Activated T-cell treated with anti-CD3 and anti-CD28 coated beads, Interleukin-2, amount 50 U/mL, for 72 hours (primary cell): Measurements from ENCODE around the gene ARMC2. TPM values are rescaled to one million over a fixed set of nuclear protein-coding genes. Genes with fewer than 3 reads are reported as not detected.
A peak's percentile ranks its signal among the peaks of the same experiment; 100 is the strongest.

Experiments used
- ATAC-seq, 2 donors: fragments of 150-1000 bp; cut with Tn5 transposase; replicated peaks in 1 of 2; 2 replicates each; pipeline ENCODE4 v1.10.0; 2021; ENCODE audit warnings: moderate library complexity in 2 of 2, mild to moderate bottlenecking in 1 of 2
- DNase-seq, 2 donors: peaks; one replicate each; pipeline ENCODE4 v3.0.0; 2021 to 2022; ENCODE audit warnings: mixed read lengths in 1 of 2
- H3K27ac Mint-ChIP-seq: one replicate; pipeline ENCODE4 v1.8.0; 2022; ENCODE audit warnings: mild to moderate bottlenecking, moderate library complexity, mixed read lengths
- H3K27me3 Mint-ChIP-seq: one replicate; pipeline ENCODE4 v1.8.0; 2022; ENCODE audit warnings: low read depth, mixed read lengths
- H3K36me3 Mint-ChIP-seq, 2 donors: one replicate each; pipeline ENCODE4 v1.8.0; 2022; ENCODE audit warnings: mixed read lengths in 2 of 2, mild to moderate bottlenecking in 1 of 2; ENCODE audit not compliant: insufficient read depth in 2 of 2
- H3K4me1 Mint-ChIP-seq: one replicate; pipeline ENCODE4 v1.8.0; 2022; ENCODE audit warnings: low read depth, mixed read lengths
- H3K4me3 Mint-ChIP-seq, 2 donors: one replicate each; pipeline ENCODE4 v1.8.0; 2022; ENCODE audit warnings: mild to moderate bottlenecking in 2 of 2, mixed read lengths in 2 of 2, moderate library complexity in 2 of 2
- H3K9me3 Mint-ChIP-seq, 2 donors: one replicate each; pipeline ENCODE4 v1.8.0; 2022; ENCODE audit warnings: mixed read lengths in 2 of 2
- total RNA-seq, 2 donors: library from RNA; stranded (reverse); gene quantifications; one replicate each; pipeline ENCODE4 v1.2.3, GENCODE V29; 2022

ARMC2 gene
- total RNA-seq, 2 donors from 2014 or later: 2.2 to 2.9 TPM

DNA sequence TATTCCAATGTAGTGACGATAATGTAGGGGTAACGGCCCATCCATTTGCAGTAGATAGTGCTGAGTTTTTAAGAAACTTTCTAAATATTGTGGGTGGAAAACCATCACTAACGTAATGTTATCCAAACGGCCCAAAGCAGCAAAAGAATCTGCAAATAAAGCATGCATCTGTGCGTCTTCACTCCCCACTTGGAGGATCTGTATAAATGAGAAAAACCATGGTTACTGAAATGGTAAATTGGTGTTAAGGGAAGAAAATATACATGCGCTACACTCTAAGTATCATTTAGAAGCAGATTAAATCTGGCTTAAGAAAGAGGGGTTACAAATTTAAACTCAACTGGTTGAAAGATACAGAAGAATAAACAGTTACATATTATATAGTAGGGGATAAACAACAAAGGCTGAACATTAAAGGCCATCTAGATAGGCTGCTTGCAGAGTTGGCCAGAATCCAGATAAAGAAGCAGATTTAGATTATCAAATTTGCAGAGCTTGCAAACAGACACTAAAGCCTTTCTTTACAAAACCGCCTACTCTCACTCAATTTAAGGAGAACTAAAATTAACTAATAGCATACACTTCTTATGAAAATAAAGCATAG, 153.2 kb downstream of the ARMC2 start:
- peaks cover 2 to 9% of the 10 kb centered on the region in 2 donors for H3K36me3 Mint-ChIP-seq
- H3K27ac Mint-ChIP-seq: peak overlapping the region; percentile 58
- H3K4me1 Mint-ChIP-seq: peaks cover 31% of the 10 kb centered on the region
- H3K9me3 Mint-ChIP-seq: no peaks in the 10 kb centered on the region
- H3K27me3 Mint-ChIP-seq: no peaks in the 10 kb centered on the region
- ATAC-seq (no peak), DNase-seq (no peak)
- H3K4me3 Mint-ChIP-seq: no peak overlapping the region

DNA sequence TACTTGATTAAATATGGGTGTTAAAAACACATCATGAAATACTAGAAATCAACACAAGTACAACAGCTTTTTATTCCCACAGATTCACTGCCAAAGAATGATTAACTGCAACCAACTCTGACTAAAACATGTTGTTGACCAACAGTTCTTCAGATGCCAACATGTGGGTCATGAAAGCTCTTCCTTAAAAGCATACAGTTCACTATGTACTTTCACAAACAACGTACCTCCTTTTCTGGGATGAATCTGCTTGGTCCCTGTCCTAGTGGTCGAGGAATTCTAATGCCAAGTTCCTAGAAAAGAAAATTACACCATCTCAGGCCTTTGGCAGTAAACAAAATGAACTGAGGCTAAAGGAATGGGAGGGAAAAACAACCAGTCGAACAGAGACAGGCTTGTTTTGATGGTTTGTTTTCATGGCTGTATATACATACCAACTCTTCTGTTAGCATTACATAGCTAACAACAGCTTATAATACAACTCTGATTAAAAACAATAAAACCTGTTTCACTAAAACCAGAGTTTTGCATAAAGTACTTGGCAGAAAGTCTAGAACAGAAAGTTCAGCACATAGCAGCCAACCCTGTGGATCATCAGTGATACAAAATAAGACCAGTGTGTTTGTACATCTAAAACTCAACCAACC, 154.0 kb downstream of the ARMC2 start:
- ATAC-seq (peak in 1 of 2 donors; percentile 30), DNase-seq (no peak)
- Mint-ChIP-seq H3K4me1 (peaks cover 39% of the 10 kb centered on the region), H3K36me3 (peaks cover 2 to 9% of the 10 kb centered on the region in 2 donors), H3K27ac (no peak overlapping the region), H3K9me3 (no peaks in the 10 kb centered on the region), H3K27me3 (no peaks in the 10 kb centered on the region), H3K4me3 (no peak overlapping the region)

DNA sequence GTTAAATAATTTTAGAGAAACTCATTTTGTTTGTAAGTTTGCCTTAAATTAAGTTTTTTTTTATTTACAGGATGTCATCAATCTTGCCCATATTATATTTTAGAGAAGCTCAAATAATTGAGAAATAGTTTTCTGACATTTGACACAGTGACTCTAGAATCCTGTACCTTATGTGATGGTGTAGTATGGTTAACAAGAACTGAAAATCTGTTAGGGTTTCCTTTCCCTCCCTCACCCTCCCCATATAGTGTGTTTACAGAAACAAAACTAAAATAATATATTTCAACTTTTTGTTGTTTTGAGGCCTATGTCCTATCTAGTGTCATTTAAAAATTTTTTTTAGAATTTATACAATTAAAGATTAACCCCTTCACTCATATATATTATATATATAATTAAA, 154.7 kb downstream of the ARMC2 start:
- Mint-ChIP-seq H3K36me3 (peaks cover 2 to 9% of the 10 kb centered on the region in 2 donors), H3K9me3 (no peaks in the 10 kb centered on the region), H3K4me1 (peaks cover 46% of the 10 kb centered on the region), H3K27me3 (no peaks in the 10 kb centered on the region), H3K4me3 (no peak overlapping the region), H3K27ac (no peak overlapping the region)
- ATAC-seq (no peak), DNase-seq (no peak)

DNA sequence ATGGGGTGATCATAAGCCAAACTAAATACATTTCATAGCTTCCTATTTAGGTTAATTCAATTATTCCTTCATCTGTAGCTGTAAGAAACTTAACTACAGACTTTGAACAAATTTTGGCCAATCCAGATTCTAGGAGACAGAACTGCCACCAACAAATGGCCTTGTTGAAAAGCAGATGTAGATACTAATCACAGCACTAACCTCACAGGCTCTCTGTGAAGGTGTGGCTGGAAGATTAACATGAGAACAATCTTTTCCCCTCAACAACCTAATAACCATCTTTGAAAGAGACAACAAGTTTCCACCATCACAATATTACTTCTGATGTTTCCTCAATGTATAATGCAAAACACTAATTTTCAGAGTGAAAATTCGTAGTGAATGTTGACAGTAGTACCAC, 158.6 kb downstream of the ARMC2 start:
- no peak for ATAC-seq
- DNase-seq: no peak
- Mint-ChIP-seq H3K9me3 (no peaks in the 10 kb centered on the region), H3K27ac (no peak overlapping the region), H3K27me3 (no peaks in the 10 kb centered on the region), H3K4me3 (peak overlapping the region; percentile 86 to 94), H3K36me3 (peaks cover 2 to 6% of the 10 kb centered on the region in 2 donors), H3K4me1 (peaks cover 65% of the 10 kb centered on the region)

DNA sequence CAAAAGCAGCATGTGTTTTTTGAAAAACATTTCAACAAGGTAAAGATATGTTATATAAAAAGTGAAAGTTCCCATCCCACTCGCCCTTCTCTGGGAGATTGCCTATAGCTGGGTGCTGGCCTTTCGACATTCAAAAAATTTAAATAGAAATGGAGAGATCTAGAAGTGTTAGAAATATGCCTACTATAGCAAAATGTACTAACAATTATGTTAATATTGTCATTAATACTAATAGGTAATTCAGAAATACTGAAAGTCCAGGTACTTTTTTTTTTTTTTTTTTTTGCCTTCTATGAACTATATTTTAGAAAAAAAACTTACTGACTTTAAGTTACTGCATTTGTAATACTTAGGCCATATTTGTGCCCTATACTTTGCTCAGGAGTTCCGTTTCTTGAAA, 159.3 kb downstream of the ARMC2 start:
- peak overlapping the region; percentile 90 for H3K27ac Mint-ChIP-seq
- no peak for ATAC-seq
- peak overlapping the region; percentile 86 to 94 for H3K4me3 Mint-ChIP-seq
- H3K4me1 Mint-ChIP-seq: peaks cover 61% of the 10 kb centered on the region
- peaks cover 2 to 6% of the 10 kb centered on the region in 2 donors for H3K36me3 Mint-ChIP-seq
- H3K9me3 Mint-ChIP-seq: no peaks in the 10 kb centered on the region
- no peaks in the 10 kb centered on the region for H3K27me3 Mint-ChIP-seq
- no peak for DNase-seq

DNA sequence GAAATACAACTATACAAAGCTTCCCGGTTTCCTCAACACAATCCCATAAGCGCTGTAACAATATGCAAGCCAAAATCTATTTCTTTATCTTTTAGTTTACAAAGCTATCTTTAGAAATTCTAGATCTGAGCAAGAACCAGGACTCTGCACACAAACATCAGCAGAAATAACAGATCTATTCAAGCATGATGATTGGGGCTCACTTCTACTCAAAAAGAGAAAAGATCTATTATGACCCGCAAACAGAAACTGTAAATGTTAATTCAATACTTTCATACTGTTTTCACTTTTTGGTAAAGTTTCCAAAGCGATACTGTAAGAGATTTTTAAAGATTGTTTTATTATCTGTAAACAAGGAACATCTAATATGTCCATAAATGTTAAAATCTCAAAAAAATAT, 159.8 kb downstream of the ARMC2 start:
- Mint-ChIP-seq H3K36me3 (peaks cover 2 to 6% of the 10 kb centered on the region in 2 donors), H3K9me3 (no peaks in the 10 kb centered on the region), H3K27ac (peak overlapping the region; percentile 90), H3K27me3 (no peaks in the 10 kb centered on the region), H3K4me1 (peaks cover 65% of the 10 kb centered on the region), H3K4me3 (peak overlapping the region; percentile 86 to 94)
- no peak for DNase-seq
- no peak for ATAC-seq

DNA sequence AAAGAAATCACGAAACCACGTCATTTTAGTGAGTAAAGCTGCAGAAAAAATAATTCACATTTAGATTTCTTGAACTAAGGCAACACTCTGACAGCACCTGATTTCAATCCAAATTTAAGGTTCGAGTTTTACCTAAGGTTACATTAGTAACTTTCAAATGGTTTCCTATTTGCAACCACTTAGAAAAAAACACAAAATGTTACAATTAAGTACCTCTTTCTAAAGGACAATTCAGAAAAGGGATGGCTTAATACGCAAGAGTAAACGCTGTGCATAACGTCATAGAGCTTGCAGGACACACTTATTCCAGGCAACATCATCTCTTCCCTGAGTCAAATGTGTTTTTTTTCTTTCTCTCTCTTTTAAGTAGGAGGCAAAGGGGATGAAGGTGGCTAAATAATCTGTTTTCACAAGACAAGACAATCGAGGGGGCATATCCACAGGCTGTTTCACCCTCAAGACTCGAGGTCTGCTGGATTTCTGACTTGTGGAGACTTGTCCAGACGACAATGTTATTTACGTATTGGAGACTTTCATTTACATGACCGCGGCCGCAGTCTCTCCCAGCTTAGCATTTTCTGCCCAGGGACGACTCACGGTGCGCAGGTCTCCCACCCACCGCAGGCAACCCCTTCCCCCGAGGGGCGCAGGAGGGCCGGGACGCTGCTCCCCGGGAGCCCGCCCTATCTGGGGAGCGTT, 160.5 kb downstream of the ARMC2 start:
- H3K4me1 Mint-ChIP-seq: peaks cover 70% of the 10 kb centered on the region
- H3K9me3 Mint-ChIP-seq: no peaks in the 10 kb centered on the region
- ATAC-seq (peak; percentile 22 to 41), DNase-seq (peak; percentile 17 to 30)
- H3K36me3 Mint-ChIP-seq: peaks cover 2 to 6% of the 10 kb centered on the region in 2 donors
- H3K27ac Mint-ChIP-seq: peak overlapping the region; percentile 86
- H3K4me3 Mint-ChIP-seq: peak overlapping the region; percentile 86 to 94
- no peaks in the 10 kb centered on the region for H3K27me3 Mint-ChIP-seq

DNA sequence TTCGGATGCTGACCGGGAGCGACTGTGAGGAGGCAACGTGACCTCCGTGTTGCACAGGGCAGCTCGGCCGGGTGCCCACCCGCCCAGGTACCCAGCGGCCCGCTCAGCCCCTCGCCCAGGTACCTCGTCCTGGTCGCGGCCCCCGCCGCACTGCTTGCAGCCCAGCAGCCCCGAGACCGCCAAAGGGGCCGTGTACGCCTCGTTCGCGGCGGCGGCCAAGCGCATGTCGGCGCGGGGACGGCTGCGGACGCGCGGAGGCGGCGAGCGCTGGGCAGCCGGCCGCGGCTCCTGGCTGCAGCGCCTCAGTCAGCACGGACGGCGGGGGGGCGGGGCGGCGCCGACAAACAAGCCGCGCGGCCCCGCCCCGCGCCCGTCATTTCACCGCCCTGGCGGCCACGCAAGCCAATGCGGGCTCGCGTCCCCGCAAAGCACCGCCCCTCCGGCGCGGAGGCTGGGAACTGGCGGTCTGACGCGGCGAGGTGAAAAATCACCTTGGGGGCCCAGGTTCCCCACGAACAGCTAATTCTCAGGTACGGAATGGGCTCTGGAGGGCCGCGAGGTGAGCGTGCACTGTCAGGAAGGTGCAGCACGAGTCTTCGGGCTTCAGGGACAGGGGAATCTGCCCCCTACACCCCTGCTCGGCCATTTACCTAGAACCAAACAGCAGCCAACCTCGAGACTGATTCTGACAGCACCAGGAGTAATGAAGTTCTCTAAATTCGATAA, 161.2 kb downstream of the ARMC2 start:
- Mint-ChIP-seq H3K27ac (peak overlapping the region; percentile 99), H3K9me3 (no peaks in the 10 kb centered on the region), H3K4me3 (peak overlapping the region; percentile 91 to 99), H3K36me3 (peaks cover 2 to 6% of the 10 kb centered on the region in 2 donors), H3K27me3 (no peaks in the 10 kb centered on the region), H3K4me1 (peaks cover 70% of the 10 kb centered on the region)
- peak; percentile 93 to 95 for DNase-seq
- peak; percentile 94 to 96 for ATAC-seq

DNA sequence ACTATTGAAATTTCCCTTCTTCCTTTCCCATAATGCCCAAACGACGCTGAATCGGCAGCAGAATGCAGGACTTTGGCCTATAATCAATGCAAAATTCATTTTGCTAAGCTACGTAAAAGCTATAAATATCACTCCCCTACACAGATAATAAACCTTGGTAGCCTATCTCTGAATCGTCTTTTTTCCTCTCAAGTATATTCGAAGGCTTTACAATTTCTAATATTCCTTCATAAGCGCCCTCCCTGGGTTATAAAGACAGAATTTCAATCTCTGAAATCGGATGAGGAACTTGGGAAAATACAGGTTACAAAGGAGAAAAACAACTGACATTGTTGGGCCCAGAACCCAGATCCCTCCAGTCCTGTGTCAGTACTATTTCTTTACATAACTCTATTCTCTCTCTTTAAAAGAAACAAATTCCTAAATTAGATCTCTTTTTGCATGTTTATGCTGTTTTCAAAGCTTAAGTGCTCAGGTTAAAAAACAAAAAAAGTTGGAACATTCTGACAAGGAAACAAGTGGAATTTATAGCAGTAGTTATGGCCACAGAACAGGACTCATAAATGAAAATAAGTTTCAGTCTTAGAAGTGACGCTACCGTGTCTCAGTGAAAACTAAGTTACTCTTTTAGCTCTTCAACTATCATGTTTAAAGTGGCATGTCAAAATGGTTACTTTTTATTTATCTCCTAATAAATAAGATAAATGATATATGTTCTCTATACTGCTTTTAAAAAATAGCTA, 161.9 kb downstream of the ARMC2 start:
- DNase-seq (no peak), ATAC-seq (peak in 1 of 2 donors; percentile 7)
- peak overlapping the region; percentile 91 to 99 for H3K4me3 Mint-ChIP-seq
- H3K4me1 Mint-ChIP-seq: peaks cover 69% of the 10 kb centered on the region
- peak overlapping the region; percentile 99 for H3K27ac Mint-ChIP-seq
- no peaks in the 10 kb centered on the region for H3K9me3 Mint-ChIP-seq
- H3K27me3 Mint-ChIP-seq: no peaks in the 10 kb centered on the region
- H3K36me3 Mint-ChIP-seq: peaks cover 2 to 6% of the 10 kb centered on the region in 2 donors

DNA sequence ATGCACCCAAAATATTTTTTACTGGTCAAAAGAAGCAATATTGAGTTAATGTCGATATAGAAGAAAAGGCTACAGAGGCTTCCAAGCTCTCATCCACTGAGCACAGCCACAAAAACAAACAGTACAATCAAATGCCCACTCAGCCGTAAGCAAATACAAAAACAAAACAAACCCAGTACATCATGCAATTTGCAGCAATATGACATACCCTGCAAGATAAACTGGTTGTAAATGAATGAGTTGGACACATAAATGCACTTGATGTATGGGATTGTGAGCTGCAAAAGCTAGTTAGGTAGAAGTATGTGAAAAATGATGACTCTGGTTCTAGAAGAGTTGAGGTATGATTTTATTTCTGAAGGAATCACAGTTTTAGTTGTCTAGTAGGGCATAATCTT, 162.5 kb downstream of the ARMC2 start:
- no peak overlapping the region for H3K27ac Mint-ChIP-seq
- H3K4me1 Mint-ChIP-seq: peaks cover 74% of the 10 kb centered on the region
- peaks cover 2 to 6% of the 10 kb centered on the region in 2 donors for H3K36me3 Mint-ChIP-seq
- peak overlapping the region; percentile 91 to 99 for H3K4me3 Mint-ChIP-seq
- no peaks in the 10 kb centered on the region for H3K27me3 Mint-ChIP-seq
- DNase-seq (no peak), ATAC-seq (no peak)
- no peaks in the 10 kb centered on the region for H3K9me3 Mint-ChIP-seq

DNA sequence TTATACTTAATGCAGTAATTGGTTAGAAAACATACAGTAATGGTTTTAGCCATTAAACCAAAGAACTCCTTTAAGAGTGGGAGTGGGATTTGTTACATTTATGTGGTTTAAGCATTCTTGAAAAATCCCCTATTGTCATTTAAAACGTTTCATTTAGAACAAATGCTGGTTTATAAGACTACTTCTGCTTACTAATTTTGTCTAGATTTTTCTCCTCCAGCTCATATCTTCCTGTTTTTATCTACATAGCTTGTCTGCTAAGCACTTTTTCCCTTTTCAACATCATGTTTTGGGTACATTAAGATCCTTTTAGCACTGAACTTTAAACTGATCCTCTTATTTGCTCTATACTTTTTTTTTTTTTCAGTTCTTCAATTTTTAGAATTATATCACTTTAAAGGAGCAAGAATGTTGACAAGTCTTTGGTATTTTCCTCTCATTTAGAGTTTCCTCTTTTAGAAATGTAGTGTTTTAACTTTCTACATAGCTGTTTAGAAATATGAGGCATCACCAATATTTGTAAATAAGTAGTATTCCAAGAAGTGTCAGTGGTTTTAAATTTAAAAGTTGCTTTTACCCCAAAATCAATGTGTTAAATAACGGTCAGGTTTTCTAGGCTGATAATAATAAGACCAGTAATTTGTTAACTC, 165.6 kb downstream of the ARMC2 start:
- H3K27ac Mint-ChIP-seq: peak overlapping the region; percentile 92
- H3K4me3 Mint-ChIP-seq: peak overlapping the region in 1 of 2 donors; percentile 71
- H3K4me1 Mint-ChIP-seq: peaks cover 54% of the 10 kb centered on the region
- DNase-seq (no peak), ATAC-seq (peak in 1 of 2 donors; percentile 7)
- peaks cover 0 to 5% of the 10 kb centered on the region in 2 donors for H3K36me3 Mint-ChIP-seq
- no peaks in the 10 kb centered on the region for H3K27me3 Mint-ChIP-seq
- no peaks in the 10 kb centered on the region for H3K9me3 Mint-ChIP-seq

DNA sequence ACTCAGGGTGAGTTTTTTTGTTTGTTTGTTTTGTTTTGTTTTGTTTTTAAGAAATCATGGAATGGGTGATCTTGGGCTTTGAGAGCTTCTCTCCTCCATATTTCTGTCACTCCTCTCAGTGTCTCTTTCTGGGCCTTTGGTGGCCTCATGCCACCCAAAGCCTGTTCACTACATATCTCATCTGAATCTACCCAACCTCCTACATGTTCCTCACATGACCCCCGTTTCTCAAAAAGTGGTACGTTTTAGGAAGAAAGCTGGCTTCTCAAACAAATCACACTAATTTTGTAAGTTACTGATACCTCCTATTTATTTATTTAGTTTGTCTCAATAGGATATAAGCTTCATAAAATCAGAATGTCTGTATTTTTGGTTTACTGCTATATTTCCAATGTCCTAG, 166.4 kb downstream of the ARMC2 start:
- ATAC-seq (no peak), DNase-seq (no peak)
- peaks cover 61% of the 10 kb centered on the region for H3K4me1 Mint-ChIP-seq

More for the DNA sequence above, 166.4 kb downstream of the ARMC2 start:
- peak overlapping the region; percentile 66 for H3K27ac Mint-ChIP-seq
- peak overlapping the region; percentile 49 to 71 for H3K4me3 Mint-ChIP-seq
- H3K9me3 Mint-ChIP-seq: no peaks in the 10 kb centered on the region
- peaks cover 0 to 5% of the 10 kb centered on the region in 2 donors for H3K36me3 Mint-ChIP-seq
- H3K27me3 Mint-ChIP-seq: no peaks in the 10 kb centered on the region
